Measurements from ENCODE around the gene CCHCR1. TPM values are rescaled to one million over a fixed set of nuclear protein-coding genes. Genes with fewer than 3 reads are reported as not detected.

CCHCR1 gene
- polyA plus RNA-seq, 1 donor from 2014 or later: 19.7 TPM

DNA sequence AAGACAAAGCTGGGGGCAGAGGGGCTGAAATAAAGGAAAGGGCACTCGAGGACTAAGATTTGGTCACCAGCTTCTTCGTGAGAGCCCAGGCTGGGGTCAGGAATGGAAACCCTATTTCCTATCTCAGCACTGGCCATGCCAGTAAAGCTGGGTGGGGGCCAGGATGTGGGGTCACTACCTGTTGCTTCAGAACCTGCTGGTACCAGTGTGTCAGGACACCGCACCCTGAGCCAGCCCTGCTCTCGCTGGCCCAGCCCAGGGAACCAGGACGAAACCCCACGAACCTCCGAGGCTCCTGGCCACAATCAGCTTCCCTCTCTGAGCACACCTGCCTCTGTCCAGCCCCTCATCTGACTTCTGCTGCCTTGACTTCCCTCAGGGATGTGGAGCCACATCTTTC is 39.4 kb downstream of the CCHCR1 start:
- H3K36me3 ChIP-seq (ENCODE audit: insufficient read depth, low read length): no peaks in the 10 kb centered on the region
- no peak overlapping the region for H3K27ac ChIP-seq (ENCODE audit: low read length)
- H4K20me1 ChIP-seq (ENCODE audit: insufficient read depth): no peaks in the 10 kb centered on the region
- H2AFZ ChIP-seq (ENCODE audit: low read depth, low read length): no peak overlapping the region
- no peaks in the 10 kb centered on the region for H3K27me3 ChIP-seq (ENCODE audit: insufficient read depth, low read depth, low read length)
- H3K79me2 ChIP-seq (replicated peaks; ENCODE audit: insufficient read depth, low read length): no peaks in the 10 kb centered on the region
- TF ChIP-seq, protein P1, sequence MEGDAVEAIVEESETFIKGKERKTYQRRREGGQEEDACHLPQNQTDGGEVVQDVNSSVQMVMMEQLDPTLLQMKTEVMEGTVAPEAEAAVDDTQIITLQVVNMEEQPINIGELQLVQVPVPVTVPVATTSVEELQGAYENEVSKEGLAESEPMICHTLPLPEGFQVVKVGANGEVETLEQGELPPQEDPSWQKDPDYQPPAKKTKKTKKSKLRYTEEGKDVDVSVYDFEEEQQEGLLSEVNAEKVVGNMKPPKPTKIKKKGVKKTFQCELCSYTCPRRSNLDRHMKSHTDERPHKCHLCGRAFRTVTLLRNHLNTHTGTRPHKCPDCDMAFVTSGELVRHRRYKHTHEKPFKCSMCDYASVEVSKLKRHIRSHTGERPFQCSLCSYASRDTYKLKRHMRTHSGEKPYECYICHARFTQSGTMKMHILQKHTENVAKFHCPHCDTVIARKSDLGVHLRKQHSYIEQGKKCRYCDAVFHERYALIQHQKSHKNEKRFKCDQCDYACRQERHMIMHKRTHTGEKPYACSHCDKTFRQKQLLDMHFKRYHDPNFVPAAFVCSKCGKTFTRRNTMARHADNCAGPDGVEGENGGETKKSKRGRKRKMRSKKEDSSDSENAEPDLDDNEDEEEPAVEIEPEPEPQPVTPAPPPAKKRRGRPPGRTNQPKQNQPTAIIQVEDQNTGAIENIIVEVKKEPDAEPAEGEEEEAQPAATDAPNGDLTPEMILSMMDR (IDR thresholded peaks at IDR 0.05; ENCODE audit: poor library complexity, severe bottlenecking): no peak
- TF ChIP-seq EZH2 (IDR thresholded peaks at IDR 0.05; ENCODE audit: borderline replicate concordance, insufficient read depth, low read length, poor library complexity, severe bottlenecking): no peak
- TF ChIP-seq, protein P2, sequence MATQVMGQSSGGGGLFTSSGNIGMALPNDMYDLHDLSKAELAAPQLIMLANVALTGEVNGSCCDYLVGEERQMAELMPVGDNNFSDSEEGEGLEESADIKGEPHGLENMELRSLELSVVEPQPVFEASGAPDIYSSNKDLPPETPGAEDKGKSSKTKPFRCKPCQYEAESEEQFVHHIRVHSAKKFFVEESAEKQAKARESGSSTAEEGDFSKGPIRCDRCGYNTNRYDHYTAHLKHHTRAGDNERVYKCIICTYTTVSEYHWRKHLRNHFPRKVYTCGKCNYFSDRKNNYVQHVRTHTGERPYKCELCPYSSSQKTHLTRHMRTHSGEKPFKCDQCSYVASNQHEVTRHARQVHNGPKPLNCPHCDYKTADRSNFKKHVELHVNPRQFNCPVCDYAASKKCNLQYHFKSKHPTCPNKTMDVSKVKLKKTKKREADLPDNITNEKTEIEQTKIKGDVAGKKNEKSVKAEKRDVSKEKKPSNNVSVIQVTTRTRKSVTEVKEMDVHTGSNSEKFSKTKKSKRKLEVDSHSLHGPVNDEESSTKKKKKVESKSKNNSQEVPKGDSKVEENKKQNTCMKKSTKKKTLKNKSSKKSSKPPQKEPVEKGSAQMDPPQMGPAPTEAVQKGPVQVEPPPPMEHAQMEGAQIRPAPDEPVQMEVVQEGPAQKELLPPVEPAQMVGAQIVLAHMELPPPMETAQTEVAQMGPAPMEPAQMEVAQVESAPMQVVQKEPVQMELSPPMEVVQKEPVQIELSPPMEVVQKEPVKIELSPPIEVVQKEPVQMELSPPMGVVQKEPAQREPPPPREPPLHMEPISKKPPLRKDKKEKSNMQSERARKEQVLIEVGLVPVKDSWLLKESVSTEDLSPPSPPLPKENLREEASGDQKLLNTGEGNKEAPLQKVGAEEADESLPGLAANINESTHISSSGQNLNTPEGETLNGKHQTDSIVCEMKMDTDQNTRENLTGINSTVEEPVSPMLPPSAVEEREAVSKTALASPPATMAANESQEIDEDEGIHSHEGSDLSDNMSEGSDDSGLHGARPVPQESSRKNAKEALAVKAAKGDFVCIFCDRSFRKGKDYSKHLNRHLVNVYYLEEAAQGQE (IDR thresholded peaks at IDR 0.05; ENCODE audit: borderline replicate concordance): no peak
- TF ChIP-seq POLR2AphosphoS5 (IDR thresholded peaks at IDR 0.05): no peak
- no peak for TF ChIP-seq MXI1 (conservative IDR thresholded peaks at IDR 0.05; ENCODE audit: poor library complexity, severe bottlenecking)
- TF ChIP-seq SMC3 (conservative IDR thresholded peaks at IDR 0.05; ENCODE audit: poor library complexity): no peak
- no peak for TF ChIP-seq EP300 (conservative IDR thresholded peaks at IDR 0.05; ENCODE audit: poor library complexity, severe bottlenecking)
- no peak for TF ChIP-seq RAD21 (conservative IDR thresholded peaks at IDR 0.05)
- no peak for TF ChIP-seq TAF1 (IDR thresholded peaks at IDR 0.05; ENCODE audit: low read depth)
- H3K9me3 ChIP-seq (ENCODE audit: low read length): no peaks in the 10 kb centered on the region
- H3K9me2 ChIP-seq (ENCODE audit: insufficient read depth, low read length): no peaks in the 10 kb centered on the region
- no peak overlapping the region for H3K4me2 ChIP-seq (ENCODE audit: low read length)
- no peak overlapping the region for H3K9ac ChIP-seq (ENCODE audit: low read length)
- no peak overlapping the region for H3K4me3 ChIP-seq (ENCODE audit: low read length)
- no peaks in the 10 kb centered on the region for H3F3A ChIP-seq (ENCODE audit: insufficient read depth, low read length, poor library complexity, severe bottlenecking)

DNA sequence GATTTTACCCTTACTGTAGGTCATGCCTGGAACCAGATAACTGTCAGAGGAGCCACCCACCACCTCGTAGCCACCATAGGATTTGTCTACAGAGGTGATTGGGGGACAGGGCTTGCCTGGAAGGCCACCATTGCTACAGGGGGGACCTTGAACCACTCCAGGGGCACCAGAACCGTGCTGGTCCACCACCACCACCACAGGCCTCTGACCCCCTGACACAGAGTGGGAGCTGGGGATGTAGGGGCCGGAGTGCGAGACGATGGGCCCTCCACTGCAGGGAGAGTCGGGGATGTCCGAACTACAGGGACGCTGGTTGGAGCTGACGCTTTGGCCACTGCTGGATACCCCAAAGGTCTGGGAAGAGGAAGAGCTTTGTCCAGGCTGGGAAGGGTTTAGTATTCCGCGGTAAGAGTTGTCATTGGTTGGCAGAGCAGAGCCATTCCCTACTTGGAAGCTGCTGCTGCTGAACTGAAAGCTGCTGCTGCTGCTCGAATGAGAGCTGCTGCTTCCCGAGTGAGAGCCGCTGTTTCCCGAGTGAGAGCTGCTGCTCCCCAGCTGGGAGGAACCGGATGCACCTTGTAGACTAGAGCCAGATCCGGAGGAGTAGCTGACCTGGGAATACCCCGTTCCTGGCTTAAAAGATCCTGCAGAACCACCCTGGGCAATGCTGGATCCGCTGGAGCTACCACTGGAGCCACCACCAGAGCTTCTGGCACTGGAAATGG is 40.8 kb downstream of the CCHCR1 start:
- H3F3A ChIP-seq (ENCODE audit: insufficient read depth, low read length, poor library complexity, severe bottlenecking): no peaks in the 10 kb centered on the region
- no peaks in the 10 kb centered on the region for H3K9me2 ChIP-seq (ENCODE audit: insufficient read depth, low read length)
- no peak overlapping the region for H3K4me3 ChIP-seq (ENCODE audit: low read length)
- H3K4me2 ChIP-seq (ENCODE audit: low read length): no peak overlapping the region
- TF ChIP-seq EZH2 (IDR thresholded peaks at IDR 0.05; ENCODE audit: borderline replicate concordance, insufficient read depth, low read length, poor library complexity, severe bottlenecking) (no peak), RAD21 (conservative IDR thresholded peaks at IDR 0.05) (no peak), EP300 (conservative IDR thresholded peaks at IDR 0.05; ENCODE audit: poor library complexity, severe bottlenecking) (no peak), MXI1 (conservative IDR thresholded peaks at IDR 0.05; ENCODE audit: poor library complexity, severe bottlenecking) (no peak), POLR2AphosphoS5 (IDR thresholded peaks at IDR 0.05) (no peak), TAF1 (IDR thresholded peaks at IDR 0.05; ENCODE audit: low read depth) (no peak), SMC3 (conservative IDR thresholded peaks at IDR 0.05; ENCODE audit: poor library complexity) (no peak)
- TF ChIP-seq, protein P2 (IDR thresholded peaks at IDR 0.05; ENCODE audit: borderline replicate concordance): no peak
- TF ChIP-seq, protein P1 (IDR thresholded peaks at IDR 0.05; ENCODE audit: poor library complexity, severe bottlenecking): no peak
- H2AFZ ChIP-seq (ENCODE audit: low read depth, low read length): no peak overlapping the region
- H3K9ac ChIP-seq (ENCODE audit: low read length): no peak overlapping the region
- H3K9me3 ChIP-seq (ENCODE audit: low read length): no peaks in the 10 kb centered on the region
- H3K27ac ChIP-seq (ENCODE audit: low read length): no peak overlapping the region
- H4K20me1 ChIP-seq (ENCODE audit: insufficient read depth): no peaks in the 10 kb centered on the region
- no peaks in the 10 kb centered on the region for H3K79me2 ChIP-seq (replicated peaks; ENCODE audit: insufficient read depth, low read length)
- no peaks in the 10 kb centered on the region for H3K27me3 ChIP-seq (ENCODE audit: insufficient read depth, low read depth, low read length)
- H3K36me3 ChIP-seq (ENCODE audit: insufficient read depth, low read length): no peaks in the 10 kb centered on the region
